Neural progenitor cell (in vitro differentiated cells): ENCODE data around the gene CDK5RAP2. TPM values are rescaled to one million over a fixed set of nuclear protein-coding genes. Genes with fewer than 3 reads are reported as not detected.

Source experiments
- DNase-seq: peaks from one replicate; pipeline ENCODE4 v3.0.0-alpha.2; 2016; ENCODE audit warnings: low spot score
- H2AFZ ChIP-seq: fragments of 200-600 bp; sonication (generic); replicated peaks from 2 replicates; pipeline ENCODE4 v1.6.1; 2016; ENCODE audit warnings: antibody characterized with exemption
- H3F3A ChIP-seq: fragments of 200-600 bp; sonication (generic); 2 replicates; pipeline ENCODE4 v1.6.1; 2016; ENCODE audit warnings: antibody characterized with exemption, low read depth
- H3K27ac ChIP-seq: fragments of 200-600 bp; sonication (generic); 2 replicates; pipeline ENCODE4 v1.5.1; 2016; ENCODE audit warnings: mild to moderate bottlenecking
- H3K27me3 ChIP-seq: fragments of 200-600 bp; sonication (generic); 2 replicates; pipeline ENCODE4 v1.6.1; 2016; ENCODE audit warnings: mild to moderate bottlenecking, moderate library complexity
- H3K36me3 ChIP-seq: fragments of 200-600 bp; sonication (generic); 2 replicates; pipeline ENCODE4 v1.5.1; 2016
- H3K4me1 ChIP-seq: fragments of 200-600 bp; sonication (generic); 2 replicates; pipeline ENCODE4 v1.6.1; 2016; ENCODE audit warnings: mixed run types
- H3K4me2 ChIP-seq: fragments of 200-600 bp; sonication (generic); 2 replicates; pipeline ENCODE4 v1.6.1; 2016
- H3K4me3 ChIP-seq: fragments of 200-600 bp; sonication (generic); 2 replicates; pipeline ENCODE4 v1.5.1; 2016
- H3K79me2 ChIP-seq: fragments of 200-600 bp; sonication (generic); 2 replicates; pipeline ENCODE4 v1.6.1; 2016; ENCODE audit warnings: low read depth
- H3K9ac ChIP-seq: fragments of 200-600 bp; sonication (generic); 2 replicates; pipeline ENCODE4 v1.6.1; 2016
- H3K9me3 ChIP-seq: fragments of 200-600 bp; sonication (generic); 2 replicates; pipeline ENCODE4 v1.5.1; 2016; ENCODE audit warnings: low read depth
- H4K20me1 ChIP-seq: fragments of 200-600 bp; sonication (generic); 2 replicates; pipeline ENCODE4 v1.6.1; 2016; ENCODE audit warnings: low read depth
- H3K27ac Mint-ChIP-seq: 3 replicates; pipeline ENCODE4 v1.8.0; 2021; ENCODE audit warnings: mixed read lengths
- H3K27me3 Mint-ChIP-seq: 2 replicates; pipeline ENCODE4 v1.8.0; 2022; ENCODE audit warnings: low read depth, mild to moderate bottlenecking, inconsistent platforms, moderate library complexity, mixed read lengths; ENCODE audit not compliant: insufficient read depth
- H3K36me3 Mint-ChIP-seq: 3 replicates; pipeline ENCODE4 v1.8.0; 2021; ENCODE audit warnings: mixed read lengths
- H3K4me1 Mint-ChIP-seq: 3 replicates; pipeline ENCODE4 v1.8.0; 2021; ENCODE audit warnings: mixed read lengths
- H3K4me3 Mint-ChIP-seq: 3 replicates; pipeline ENCODE4 v1.8.0; 2021; ENCODE audit warnings: mild to moderate bottlenecking, moderate library complexity, mixed read lengths
- H3K9me3 Mint-ChIP-seq: 3 replicates; pipeline ENCODE4 v1.8.0; 2020; ENCODE audit warnings: mixed read lengths
- EZH2 ChIP-seq: fragments of 200-600 bp; sonication (generic); IDR thresholded peaks from 2 replicates; pipeline ENCODE4 v1.6.1; 2017; ENCODE audit warnings: antibody characterized with exemption, mild to moderate bottlenecking, moderate library complexity
- EZH2phosphoT487 ChIP-seq: fragments of 200-600 bp; sonication (generic); IDR thresholded peaks from 2 replicates; pipeline ENCODE4 v1.6.1; 2017; ENCODE audit warnings: antibody characterized with exemption
- total RNA-seq: library from RNA; depleted of rRNA; stranded (reverse); fragments of >200 nt; gene quantifications from 2 replicates; pipeline ENCODE4 v1.2.3, GENCODE V29; 2015; ENCODE audit warnings: low replicate concordance
- TF ChIP-seq, protein P1 (sequence below): fragments of 200-600 bp; sonication (generic); IDR thresholded peaks from 2 replicates; pipeline ENCODE4 v1.5.1; 2017; ENCODE audit warnings: antibody characterized with exemption, mild to moderate bottlenecking

Gene CDK5RAP2
- total RNA-seq, 1 donor from 2014 or later: 62.5 TPM

- H3K4me3 Mint-ChIP-seq: no peak overlapping the region
- H4K20me1 ChIP-seq: no peaks in the 10 kb centered on the region
- peaks cover 30% of the 10 kb centered on the region for H3K36me3 Mint-ChIP-seq
- no peaks in the 10 kb centered on the region for H3K4me1 ChIP-seq
- TF ChIP-seq EZH2phosphoT487 (no peak), EZH2 (no peak)
- TF ChIP-seq, protein P1, sequence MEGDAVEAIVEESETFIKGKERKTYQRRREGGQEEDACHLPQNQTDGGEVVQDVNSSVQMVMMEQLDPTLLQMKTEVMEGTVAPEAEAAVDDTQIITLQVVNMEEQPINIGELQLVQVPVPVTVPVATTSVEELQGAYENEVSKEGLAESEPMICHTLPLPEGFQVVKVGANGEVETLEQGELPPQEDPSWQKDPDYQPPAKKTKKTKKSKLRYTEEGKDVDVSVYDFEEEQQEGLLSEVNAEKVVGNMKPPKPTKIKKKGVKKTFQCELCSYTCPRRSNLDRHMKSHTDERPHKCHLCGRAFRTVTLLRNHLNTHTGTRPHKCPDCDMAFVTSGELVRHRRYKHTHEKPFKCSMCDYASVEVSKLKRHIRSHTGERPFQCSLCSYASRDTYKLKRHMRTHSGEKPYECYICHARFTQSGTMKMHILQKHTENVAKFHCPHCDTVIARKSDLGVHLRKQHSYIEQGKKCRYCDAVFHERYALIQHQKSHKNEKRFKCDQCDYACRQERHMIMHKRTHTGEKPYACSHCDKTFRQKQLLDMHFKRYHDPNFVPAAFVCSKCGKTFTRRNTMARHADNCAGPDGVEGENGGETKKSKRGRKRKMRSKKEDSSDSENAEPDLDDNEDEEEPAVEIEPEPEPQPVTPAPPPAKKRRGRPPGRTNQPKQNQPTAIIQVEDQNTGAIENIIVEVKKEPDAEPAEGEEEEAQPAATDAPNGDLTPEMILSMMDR: no peak
- no peak overlapping the region for H3K9ac ChIP-seq
- no peak for DNase-seq
- H3K27ac Mint-ChIP-seq: no peak overlapping the region
- H3K4me1 Mint-ChIP-seq: no peaks in the 10 kb centered on the region
- peaks cover 8% of the 10 kb centered on the region for H3K36me3 ChIP-seq
- H3K4me3 ChIP-seq: no peak overlapping the region
- no peak overlapping the region for H3K4me2 ChIP-seq
- no peaks in the 10 kb centered on the region for H3K9me3 ChIP-seq
- no peak overlapping the region for H2AFZ ChIP-seq
- H3K27ac ChIP-seq: no peak overlapping the region
- no peaks in the 10 kb centered on the region for H3F3A ChIP-seq
- no peaks in the 10 kb centered on the region for H3K9me3 Mint-ChIP-seq
- H3K27me3 ChIP-seq: no peaks in the 10 kb centered on the region
- H3K27me3 Mint-ChIP-seq: no peaks in the 10 kb centered on the region
- no peaks in the 10 kb centered on the region for H3K79me2 ChIP-seq
Observed at GRCh38 chr9:120454467-120454866, 125.5 kb downstream of the CDK5RAP2 start.

DNA sequence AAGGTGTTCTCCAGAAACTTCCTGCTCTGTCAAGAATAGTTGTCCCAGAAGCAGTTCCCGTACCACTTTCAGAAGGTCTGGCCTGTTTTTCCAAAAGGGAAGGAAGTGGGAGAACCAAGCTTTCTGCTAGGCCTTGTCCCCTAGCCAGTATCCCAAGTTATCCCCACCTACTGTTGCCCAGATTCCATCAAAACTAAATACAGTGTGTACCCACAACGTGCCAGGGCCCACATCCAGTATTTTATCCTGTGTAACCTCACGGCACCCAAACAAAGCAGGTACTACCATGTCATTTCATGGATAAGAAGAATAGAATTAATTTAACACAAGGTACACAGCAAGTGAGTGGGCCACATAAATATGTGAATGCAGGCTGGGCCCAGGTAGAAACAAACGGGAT, 126.2 kb downstream of the CDK5RAP2 start:
- DNase-seq: no peak
- H3K9me3 Mint-ChIP-seq: no peaks in the 10 kb centered on the region
- H3K36me3 ChIP-seq: peaks cover 8% of the 10 kb centered on the region

GRCh38 chr9:120452631-120453030, 127.3 kb downstream of the CDK5RAP2 start:
- no peaks in the 10 kb centered on the region for H3K4me1 ChIP-seq
- no peaks in the 10 kb centered on the region for H4K20me1 ChIP-seq
- H3K9me3 ChIP-seq: no peaks in the 10 kb centered on the region
- peaks cover 30% of the 10 kb centered on the region for H3K36me3 Mint-ChIP-seq
- no peak overlapping the region for H3K4me3 ChIP-seq
- no peak overlapping the region for H3K4me3 Mint-ChIP-seq
- no peak for DNase-seq
- no peaks in the 10 kb centered on the region for H3K9me3 Mint-ChIP-seq
- no peaks in the 10 kb centered on the region for H3F3A ChIP-seq
- TF ChIP-seq EZH2phosphoT487 (no peak), EZH2 (no peak)
- TF ChIP-seq, protein P1: no peak
- H3K27ac Mint-ChIP-seq: no peak overlapping the region
- H3K36me3 ChIP-seq: peaks cover 5% of the 10 kb centered on the region
- no peaks in the 10 kb centered on the region for H3K27me3 ChIP-seq
- H3K4me2 ChIP-seq: no peak overlapping the region
- H3K27ac ChIP-seq: no peak overlapping the region
- H2AFZ ChIP-seq: no peak overlapping the region
- H3K79me2 ChIP-seq: no peaks in the 10 kb centered on the region
- H3K27me3 Mint-ChIP-seq: no peaks in the 10 kb centered on the region
- H3K4me1 Mint-ChIP-seq: no peaks in the 10 kb centered on the region
- H3K9ac ChIP-seq: no peak overlapping the region

More for the DNA sequence above, 126.2 kb downstream of the CDK5RAP2 start:
- no peaks in the 10 kb centered on the region for H4K20me1 ChIP-seq
- TF ChIP-seq EZH2phosphoT487: no peak
- no peak for TF ChIP-seq EZH2
- TF ChIP-seq, protein P1: no peak
- Mint-ChIP-seq H3K27me3 (no peaks in the 10 kb centered on the region), H3K36me3 (peaks cover 26% of the 10 kb centered on the region), H3K27ac (no peak overlapping the region), H3K4me3 (no peak overlapping the region), H3K4me1 (no peaks in the 10 kb centered on the region)
- H3K79me2 ChIP-seq: no peaks in the 10 kb centered on the region
- no peak overlapping the region for H3K9ac ChIP-seq
- no peaks in the 10 kb centered on the region for H3F3A ChIP-seq
- no peaks in the 10 kb centered on the region for H3K9me3 ChIP-seq
- H3K27ac ChIP-seq: no peak overlapping the region
- H3K27me3 ChIP-seq: no peaks in the 10 kb centered on the region
- no peak overlapping the region for H3K4me2 ChIP-seq
- H3K4me1 ChIP-seq: no peaks in the 10 kb centered on the region
- H2AFZ ChIP-seq: no peak overlapping the region
- H3K4me3 ChIP-seq: no peak overlapping the region
